HG03025 (cell line): ENCODE results near the gene LMOD2.

ENCODE experiments used
- ATAC-seq: cut with Tn5 transposase; IDR thresholded peaks from one replicate; pipeline ENCODE4 v1.9.1; 2021; ENCODE audit warnings: mild to moderate bottlenecking, moderate library complexity; ENCODE audit not compliant: unreplicated experiment, low FRiP score

Gene LMOD2

GRCh38 chr7:123639631-123640030 is 16.0 kb upstream of the LMOD2 start:
- ATAC-seq = no peak

- ATAC-seq = no peak
Observed at GRCh38 chr7:123640583-123640982, 15.1 kb upstream of the LMOD2 start.

- ATAC-seq = no peak
Observed at GRCh38 chr7:123641901-123642300, 13.8 kb upstream of the LMOD2 start.

GRCh38 chr7:123643495-123644441 is 11.9 kb upstream of the LMOD2 start:
- no peak for ATAC-seq

- ATAC-seq = no peak
Observed at GRCh38 chr7:123645516-123645915, 10.2 kb upstream of the LMOD2 start.

GRCh38 chr7:123647106-123647730 is 8.4 kb upstream of the LMOD2 start:
- ATAC-seq = no peak

GRCh38 chr7:123649964-123650363 is 5.7 kb upstream of the LMOD2 start:
- ATAC-seq = no peak

GRCh38 chr7:123650595-123650994 is 5.1 kb upstream of the LMOD2 start:
- ATAC-seq = no peak

- no peak for ATAC-seq
Observed at GRCh38 chr7:123652406-123652805, 3.3 kb upstream of the LMOD2 start.

GRCh38 chr7:123653162-123653561 is 2.5 kb upstream of the LMOD2 start:
- no peak for ATAC-seq

- ATAC-seq = no peak
Observed at GRCh38 chr7:123656544-123657303, 1.1 kb downstream of the LMOD2 start.

- no peak for ATAC-seq
Observed at GRCh38 chr7:123657304-123657685, 1.6 kb downstream of the LMOD2 start.

- ATAC-seq = no peak
Observed at GRCh38 chr7:123658023-123658422, 2.4 kb downstream of the LMOD2 start.

- no peak for ATAC-seq
Observed at GRCh38 chr7:123660514-123661354, 5.1 kb downstream of the LMOD2 start.

- ATAC-seq = no peak
Observed at GRCh38 chr7:123661765-123662164, 6.1 kb downstream of the LMOD2 start.

GRCh38 chr7:123662293-123662692 is 6.6 kb downstream of the LMOD2 start:
- ATAC-seq = no peak

GRCh38 chr7:123662755-123663154 is 7.1 kb downstream of the LMOD2 start:
- ATAC-seq = no peak

GRCh38 chr7:123663200-123663599 is 7.5 kb downstream of the LMOD2 start:
- ATAC-seq = no peak

GRCh38 chr7:123665157-123665556 is 9.5 kb downstream of the LMOD2 start:
- ATAC-seq = no peak

- no peak for ATAC-seq
Observed at GRCh38 chr7:123665896-123666295, 10.2 kb downstream of the LMOD2 start.
